ENCODE data around the gene WDR7.

WDR7 gene

GRCh38 chr18:56929886-56930285 is 278.7 kb downstream of the WDR7 start:
- no peak for DNase-seq (ENCODE audit: low read depth in 2 of 3, low spot score in 1 of 3)

DNA sequence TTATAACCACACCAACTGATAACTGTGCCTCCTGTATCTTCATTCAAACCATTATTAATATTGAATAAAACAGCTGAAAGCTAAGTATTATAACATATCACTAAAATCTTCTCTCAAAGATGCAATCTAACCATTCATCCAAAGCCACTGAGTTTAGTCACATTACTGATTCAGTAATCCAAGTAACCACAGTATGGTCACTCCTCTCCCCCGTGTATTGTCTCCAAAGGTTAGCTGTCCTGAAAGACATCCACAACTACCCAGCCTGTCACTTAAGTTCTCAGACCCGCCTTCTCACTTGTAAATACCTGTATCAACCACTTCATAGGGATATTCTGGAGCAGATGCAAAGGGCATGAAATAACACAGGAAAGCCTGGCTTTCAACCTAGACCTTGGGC is 282.3 kb downstream of the WDR7 start:
- no peak for DNase-seq (ENCODE audit: low read depth in 2 of 3, low spot score in 1 of 3)

DNA sequence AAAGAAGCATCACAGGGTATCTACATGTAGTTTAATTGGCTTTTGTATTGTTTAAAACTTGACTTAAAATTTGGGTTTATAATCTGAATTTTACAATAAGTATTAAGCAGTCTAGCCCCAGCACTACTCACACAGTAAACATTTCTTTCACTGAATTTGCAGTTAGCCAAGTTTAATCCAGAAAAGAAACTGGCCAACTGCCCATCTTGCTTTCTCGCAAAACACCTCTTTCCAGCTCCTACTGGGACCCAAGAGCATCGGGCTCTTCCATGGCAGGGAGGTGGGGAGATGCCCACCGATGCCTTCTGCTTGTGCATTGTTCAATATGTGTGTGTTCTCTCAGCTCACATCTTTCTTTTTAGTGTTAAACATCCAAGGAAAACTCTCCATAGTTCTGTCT is 283.0 kb downstream of the WDR7 start:
- no peak for DNase-seq (ENCODE audit: low read depth in 2 of 3, low spot score in 1 of 3)

GRCh38 chr18:56934906-56935305 is 283.7 kb downstream of the WDR7 start:
- no peak for DNase-seq (ENCODE audit: low read depth in 2 of 3, low spot score in 1 of 3)

DNA sequence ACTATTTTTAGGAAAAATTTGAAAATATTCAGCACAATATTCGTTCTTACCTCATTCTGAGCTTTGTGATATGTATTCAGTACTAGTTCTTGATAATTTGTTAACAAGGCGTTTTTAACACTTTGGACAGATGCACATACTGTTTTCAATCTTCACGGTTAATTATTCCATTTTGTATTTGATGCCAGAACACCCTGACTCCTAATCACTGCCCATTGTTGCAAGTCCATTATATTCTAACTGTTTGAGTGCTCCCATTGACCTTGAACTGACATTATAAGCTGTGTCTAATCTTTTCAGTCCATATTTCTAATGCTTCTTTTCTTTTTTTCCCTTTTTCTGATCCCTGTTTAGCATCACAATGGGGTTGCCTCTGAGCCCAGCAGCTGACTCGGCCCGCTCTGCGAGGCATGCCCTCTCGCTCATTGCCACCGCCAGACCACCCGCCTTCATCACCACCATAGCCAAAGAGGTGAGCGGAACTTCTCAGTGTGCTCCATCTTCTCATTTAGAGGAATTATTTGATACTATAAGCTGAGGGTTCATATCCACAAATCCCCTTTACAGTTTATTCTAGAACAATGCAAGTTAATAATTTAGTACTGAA is 284.4 kb downstream of the WDR7 start:
- no peak for DNase-seq (ENCODE audit: low read depth in 2 of 3, low spot score in 1 of 3)

GRCh38 chr18:56936457-56936856 is 285.3 kb downstream of the WDR7 start:
- no peak for DNase-seq (ENCODE audit: low read depth in 2 of 3, low spot score in 1 of 3)

DNA sequence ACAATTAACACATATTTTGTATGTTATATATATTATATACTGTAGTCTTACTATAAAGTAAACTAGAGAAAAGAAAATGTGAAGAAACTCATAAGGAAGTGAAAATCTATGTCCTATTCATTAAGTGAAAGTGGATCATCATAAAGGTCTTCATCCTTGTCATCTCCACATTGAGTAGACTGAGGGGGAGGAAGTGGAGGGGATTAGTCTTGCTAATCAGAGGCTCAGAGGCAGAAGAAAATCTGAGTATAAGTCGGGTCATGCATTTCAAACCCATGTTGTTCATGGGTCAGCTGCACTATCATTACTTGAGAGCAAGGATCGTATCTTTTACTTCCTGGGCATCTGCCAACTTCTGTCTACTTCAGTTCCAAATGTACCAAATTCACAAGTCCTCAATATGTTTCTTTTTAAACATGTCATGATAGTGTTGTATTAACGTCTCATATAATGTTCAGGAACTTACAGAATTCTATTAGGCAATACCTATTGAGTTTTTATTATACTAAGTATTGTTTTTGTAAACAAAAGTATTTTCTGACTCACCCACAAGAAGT is 286.8 kb downstream of the WDR7 start:
- DNase-seq (ENCODE audit: low read depth in 2 of 3, low spot score in 1 of 3), result no peak

DNA sequence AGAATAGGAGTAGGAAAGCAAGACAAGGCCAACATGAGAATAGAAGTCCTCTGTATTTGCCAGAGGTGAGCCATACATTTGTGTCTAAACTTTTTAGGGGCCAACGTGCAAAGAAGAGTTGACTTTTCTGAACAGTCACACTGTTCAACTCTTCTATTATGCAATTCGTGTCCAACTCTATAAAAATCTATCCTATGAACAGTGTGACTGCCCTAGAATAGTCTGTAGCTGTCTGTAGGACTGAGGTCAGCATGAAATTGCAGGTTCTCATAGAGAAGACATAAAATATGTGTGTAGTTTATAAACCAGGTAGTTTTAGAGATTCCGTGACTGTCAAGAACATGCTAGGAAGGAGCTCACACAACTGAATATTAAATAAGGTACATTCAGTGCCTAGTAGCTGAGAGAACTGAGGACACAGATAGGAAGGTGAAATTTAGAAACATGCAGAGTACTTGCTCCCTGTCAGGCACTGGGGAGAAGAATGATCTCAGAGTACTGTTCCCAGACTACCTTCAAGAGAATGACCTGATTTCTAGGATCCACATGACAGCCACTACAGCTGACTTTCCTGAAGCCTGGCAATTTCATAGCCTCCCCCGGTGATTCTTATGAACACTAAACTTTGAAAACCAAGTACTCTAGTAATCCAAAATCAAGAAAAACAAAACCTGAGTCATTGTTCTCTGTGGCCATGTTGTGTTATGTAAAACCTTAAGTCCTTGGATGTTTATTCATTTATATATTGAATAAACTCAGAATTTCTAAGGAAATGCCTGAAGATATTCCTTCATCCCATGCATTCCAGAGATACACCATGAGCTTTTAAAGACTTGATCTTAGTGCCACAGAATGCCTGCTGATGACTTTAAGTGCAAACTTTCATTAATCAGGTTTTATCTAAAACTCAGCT is 294.3 kb downstream of the WDR7 start:
- no peak for DNase-seq (ENCODE audit: low read depth in 2 of 3, low spot score in 1 of 3)

DNA sequence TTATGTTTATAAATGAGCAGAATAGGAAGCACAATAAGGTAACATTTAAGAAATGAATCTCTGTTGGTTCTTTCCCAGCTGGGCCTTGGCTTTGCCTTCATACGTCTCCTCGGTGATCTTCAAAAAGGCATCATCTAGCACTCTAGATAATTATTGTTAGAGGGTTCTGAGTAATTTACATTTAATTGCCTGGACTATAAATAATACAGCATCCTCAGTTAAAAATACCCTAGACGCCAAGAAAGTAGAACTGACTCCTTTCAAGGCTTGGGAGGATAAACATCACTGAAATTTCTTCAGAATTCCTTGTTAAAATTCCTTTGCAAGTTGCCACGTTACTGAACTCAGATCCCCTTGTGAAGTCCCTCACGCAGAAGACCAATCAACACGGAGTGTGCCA is 296.1 kb downstream of the WDR7 start:
- no peak for DNase-seq (ENCODE audit: low read depth in 2 of 3, low spot score in 1 of 3)

- DNase-seq (ENCODE audit: low read depth in 2 of 3, low spot score in 1 of 3), result no peak
Measured at GRCh38 chr18:56952026-56952425, 300.9 kb downstream of the WDR7 start.

DNA sequence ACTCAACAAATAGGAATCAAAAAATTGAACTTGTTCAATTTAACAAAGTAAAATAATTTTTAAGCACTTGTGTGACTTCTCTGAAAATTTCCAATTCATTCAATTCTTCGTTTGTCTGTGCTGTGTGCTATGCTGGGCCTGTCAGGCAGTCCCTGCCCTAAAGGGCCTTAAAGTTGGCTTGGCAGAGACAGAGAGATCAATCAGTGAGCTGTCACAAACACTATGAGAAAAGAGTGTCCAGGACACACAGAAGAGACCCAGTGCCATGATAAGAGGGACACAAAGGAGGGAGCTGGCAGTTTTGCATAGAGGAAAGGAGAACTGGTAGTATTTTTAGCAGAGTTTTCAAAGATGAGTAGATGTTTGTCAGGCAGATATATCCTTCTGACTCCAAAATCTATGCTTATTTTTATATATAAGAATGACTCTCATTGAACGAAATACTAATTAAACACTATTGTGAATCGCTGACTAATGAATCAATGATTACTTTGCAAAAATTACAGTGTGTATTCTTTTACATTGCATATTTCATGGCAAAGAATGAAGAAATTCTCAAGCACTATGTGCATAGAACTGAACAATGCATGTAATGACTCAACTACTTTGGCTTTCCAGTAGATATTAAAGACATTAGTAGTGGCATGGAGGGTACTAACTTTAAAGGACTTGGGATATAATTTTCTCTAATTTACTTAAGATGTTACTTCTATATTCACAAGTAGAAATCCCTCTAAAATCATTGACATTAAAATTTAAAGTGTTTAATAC is 302.5 kb downstream of the WDR7 start:
- DNase-seq (ENCODE audit: low read depth in 2 of 3, low spot score in 1 of 3), result no peak

- DNase-seq (ENCODE audit: low read depth in 2 of 3, low spot score in 1 of 3), result no peak
Measured at GRCh38 chr18:56955490-56955889, 304.3 kb downstream of the WDR7 start.

DNA sequence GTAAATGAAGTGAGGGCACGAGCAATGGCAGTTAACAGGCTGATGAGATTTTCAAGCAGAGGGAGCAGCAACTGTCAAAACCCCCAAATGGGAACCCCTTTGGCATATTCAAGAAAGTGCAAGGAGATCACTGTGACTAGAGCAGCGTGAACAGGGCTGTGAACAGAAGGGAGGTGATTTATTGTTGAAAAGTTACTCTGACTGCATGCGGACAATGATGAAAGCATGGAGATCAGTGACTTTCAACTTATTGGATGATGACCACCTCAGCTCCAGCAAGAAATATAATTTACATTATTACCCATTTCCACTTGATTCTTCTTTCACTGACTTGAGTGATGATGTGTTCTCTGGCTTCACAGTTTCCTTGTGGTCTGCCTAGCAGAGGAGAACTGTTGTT is 308.0 kb downstream of the WDR7 start:
- no peak for DNase-seq (ENCODE audit: low read depth in 2 of 3, low spot score in 1 of 3)

GRCh38 chr18:56962322-56962721 is 311.2 kb downstream of the WDR7 start:
- DNase-seq (ENCODE audit: low read depth in 2 of 3, low spot score in 1 of 3), result no peak

- no peak for DNase-seq (ENCODE audit: low read depth in 2 of 3, low spot score in 1 of 3)
Measured at GRCh38 chr18:56967035-56967434, 315.9 kb downstream of the WDR7 start.

GRCh38 chr18:56973487-56973886 is 322.3 kb downstream of the WDR7 start:
- DNase-seq (ENCODE audit: low read depth in 2 of 3, low spot score in 1 of 3), result no peak

DNA sequence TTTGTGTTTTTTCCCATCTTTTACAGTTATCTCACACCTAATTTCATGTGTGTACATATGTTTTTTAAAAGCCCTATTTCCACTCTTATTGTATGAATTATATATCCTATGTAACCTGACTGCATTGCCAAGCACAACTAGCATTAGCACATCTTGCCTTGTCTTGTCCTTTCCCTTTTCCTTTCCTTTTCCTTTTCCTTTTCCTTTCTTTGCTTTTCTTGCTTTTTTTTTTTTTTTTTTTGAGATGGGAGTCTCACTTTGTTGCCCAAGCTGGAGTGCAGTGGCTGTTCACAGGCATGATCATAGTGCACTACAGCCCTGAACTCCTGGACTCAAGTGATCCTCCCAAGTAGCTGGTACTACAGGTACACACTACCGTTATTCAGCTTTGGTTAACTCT is 323.0 kb downstream of the WDR7 start:
- no peak for DNase-seq (ENCODE audit: low read depth in 2 of 3, low spot score in 1 of 3)

GRCh38 chr18:56975276-56975675 is 324.1 kb downstream of the WDR7 start:
- DNase-seq (ENCODE audit: low read depth in 2 of 3, low spot score in 1 of 3), result no peak

- DNase-seq (ENCODE audit: low read depth in 2 of 3, low spot score in 1 of 3), result no peak
Measured at GRCh38 chr18:56977309-56977708, 326.1 kb downstream of the WDR7 start.

GRCh38 chr18:56977771-56978170 is 326.6 kb downstream of the WDR7 start:
- no peak for DNase-seq (ENCODE audit: low read depth in 2 of 3, low spot score in 1 of 3)

DNA sequence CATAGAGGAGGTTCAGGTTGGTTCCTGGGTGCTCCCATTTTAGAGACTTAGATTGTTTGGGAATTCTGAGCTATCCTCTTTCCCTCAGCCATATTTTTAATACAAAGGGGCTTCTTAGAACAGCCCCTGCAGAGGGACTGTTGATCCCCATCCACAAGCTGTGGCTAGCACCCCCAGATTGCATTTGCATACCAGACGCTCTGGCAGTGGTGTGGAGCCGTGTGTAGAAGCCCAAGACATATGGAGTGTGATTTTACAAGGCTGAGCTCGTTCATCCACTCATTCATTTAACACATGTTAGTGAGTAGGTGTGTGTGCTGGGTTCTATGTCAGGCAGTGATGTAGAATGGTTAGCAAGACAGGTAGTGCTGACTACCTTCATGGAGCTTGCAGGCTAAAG is 329.0 kb downstream of the WDR7 start:
- DNase-seq (ENCODE audit: low read depth in 2 of 3, low spot score in 1 of 3), result no peak

DNA sequence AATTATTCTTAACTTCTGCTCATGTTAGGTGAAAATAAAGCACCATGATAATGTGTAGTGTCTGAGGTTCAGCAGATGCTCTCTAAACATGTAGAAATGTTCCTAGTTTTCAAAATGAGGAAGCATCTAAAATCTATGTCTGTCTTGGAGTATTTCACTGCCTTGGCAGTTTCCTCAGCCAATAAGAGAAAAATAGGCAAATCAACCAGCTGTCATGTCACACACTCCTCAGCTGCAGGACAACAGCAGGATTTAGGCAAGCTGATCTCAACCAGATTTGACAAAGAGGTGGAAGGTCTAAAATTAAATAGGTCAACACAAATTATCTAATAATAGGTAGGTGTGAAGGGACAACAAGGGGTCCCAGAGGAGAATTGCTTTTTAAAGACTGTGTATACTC is 331.6 kb downstream of the WDR7 start:
- DNase-seq (ENCODE audit: low read depth in 2 of 3, low spot score in 1 of 3), result no peak

Data from stimulated activated CD4-positive, alpha-beta T cell treated with anti-CD3 and anti-CD28 coated beads, Interleukin-12 subunit alpha, Interleukin-12 subunit beta, amount 100 ng/mL, for 48 hours (primary cell).